ENCODE measurements around the gene RAVER1. TPM values are rescaled to one million over a fixed set of nuclear protein-coding genes. Genes with fewer than 3 reads are reported as not detected.
A peak's percentile ranks its signal among the peaks of the same experiment; 100 is the strongest.

Gene RAVER1
- total and polyA plus RNA-seq, 9 of the 15 experiments (the other 6 are each of a cell fraction or from before 2014, with no cell fraction given), result 0.06 to 113 (median 7.0) TPM

DNA sequence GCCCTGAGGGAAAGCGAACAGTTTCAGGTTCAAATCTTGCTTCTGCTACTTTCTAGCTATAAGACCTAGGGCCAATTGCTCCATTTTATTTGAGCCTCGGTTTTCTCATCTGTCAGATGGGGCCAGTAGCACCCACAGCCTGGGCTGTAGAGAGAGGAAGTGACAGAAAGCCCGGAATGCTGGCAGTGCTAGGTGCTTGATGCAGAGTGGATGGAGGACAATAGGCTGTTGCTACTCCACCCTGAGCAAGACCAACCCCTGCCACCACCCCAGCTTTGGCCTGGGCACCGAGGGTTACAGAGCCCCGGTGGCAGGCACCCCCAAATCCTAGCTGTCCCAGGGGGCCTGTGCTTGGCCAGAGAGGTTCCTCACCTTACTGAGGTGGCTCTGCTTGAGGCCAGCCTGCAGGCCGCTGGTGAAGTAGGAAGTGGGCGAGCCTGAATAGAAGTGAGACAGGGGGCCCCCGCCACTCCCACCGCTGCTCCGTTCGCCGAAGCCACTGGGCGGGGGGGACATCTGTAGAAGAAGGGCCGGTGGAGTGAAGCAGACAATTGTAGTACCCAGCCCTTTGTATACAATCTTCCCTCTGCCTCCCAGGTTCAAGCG lies 15.4 kb downstream of the RAVER1 start:
- WGBS (ENCODE audit: insufficient coverage, low coverage, missing lambda C conversion rate), result 92% methylated on average over 15 of the region's 15 CpGs
- BruUV-seq (replicated peaks), result no TSS peak
- FAIRE-seq (no peak), DNase-seq (ENCODE audit: extremely low read depth in 1 of 4, low spot score in 3 of 4) (no peak), ATAC-seq (no peak)
- no peak overlapping the region for H2AFZ ChIP-seq (ENCODE audit: low read depth, low read length)
- no peaks in the 10 kb centered on the region for H3K9me3 ChIP-seq (replicated peaks; ENCODE audit: control insufficient read depth, insufficient read depth, low read depth, low read length)
- H3K27me3 ChIP-seq (ENCODE audit: control insufficient read depth in 2 of 2, insufficient read depth in 2 of 2, low read length in 2 of 2), result no peaks in the 10 kb centered on the region
- H3K4me2 ChIP-seq (ENCODE audit: insufficient read depth, low read length), result no peak overlapping the region
- no peak overlapping the region for H3K27ac ChIP-seq (ENCODE audit: extremely low read depth, low read depth, low read length)
- peak overlapping the region in 1 of 2 experiments; percentile 50; a peak in 2 of 4 replicates for H3K9ac ChIP-seq (ENCODE audit: insufficient read depth in 1 of 2, low read depth in 2 of 2, low read length in 2 of 2)
- H3K9me1 ChIP-seq (ENCODE audit: control insufficient read depth, insufficient read depth, low read length), result no peaks in the 10 kb centered on the region
- ChIA-PET POLR2A (interaction anchor here (0.6 to 3.3 kb wide), 5 partner anchors 7 to 18 kb away, joined by 3 to 19 read pairs (median 7); no protein-coding TSS in a partner anchor), CTCF (ENCODE audit: low intra/inter-chr PET ratio) (no interaction called here)
- intact Hi-C loops (cut with micrococcal nuclease), result no loop called here
- H3K4me1 ChIP-seq (replicated peaks in 1 of 2; ENCODE audit: control insufficient read depth in 2 of 2, insufficient read depth in 2 of 2, low read length in 2 of 2), result peaks cover 16 to 64% of the 10 kb centered on the region in 2 experiments
- peaks cover 80% of the 10 kb centered on the region; the same call in 2 of the 3 replicates for H3K36me3 ChIP-seq (ENCODE audit: control insufficient read depth, insufficient read depth, low read length)
- H4K20me1 ChIP-seq (replicated peaks; ENCODE audit: control insufficient read depth, insufficient read depth, low read length), result 0 out of 2 replicates have a peak, but pooled peaks cover 8% of the 10 kb centered on the region
- peaks cover 23% of the 10 kb centered on the region for H3K79me2 ChIP-seq (ENCODE audit: control insufficient read depth, insufficient read depth, low read length)
- TF ChIP-seq RBM25 (IDR thresholded peaks at IDR 0.05; ENCODE audit: low read depth, low read length, severe bottlenecking) (peak; percentile 71), BCOR (IDR thresholded peaks at IDR 0.05) (peak; percentile 45; the same call in 1 of the 2 replicates), ADNP (tag; IDR thresholded peaks at IDR 0.05) (peak; percentile 59; the same call in 1 of the 2 replicates), MYNN (IDR thresholded peaks at IDR 0.05) (no peak), MYNN (CRISPR knock-in tag; IDR thresholded peaks at IDR 0.05) (no peak), ZNF274 (IDR thresholded peaks at IDR 0.05; ENCODE audit: borderline replicate concordance, low read depth, low read length) (no peak), KDM1A (IDR thresholded peaks at IDR 0.05) (0 out of 4 replicates have a peak, but pooled peaks of 1 of the 2 experiments have one; percentile 33), SPI1 (IDR thresholded peaks at IDR 0.05; ENCODE audit: borderline replicate concordance, low read depth, low read length) (peak; percentile 55; the same call in 1 of the 2 replicates)
- no peak overlapping the region for H3K4me3 ChIP-seq
- in situ Hi-C loops (cut with MboI), result no loop called here

Measured in K562 (cell line).